Calu3 (cell line): ENCODE results near the gene GPR153. TPM values are rescaled to one million over a fixed set of nuclear protein-coding genes. Genes with fewer than 3 reads are reported as not detected.

ENCODE experiments used
- BruUV-seq: library from RNA; stranded (reverse); fragments of 400-500 nt; replicated peaks from 2 replicates; lab custom pipeline; 2021; lab: Mats Ljungman, UMichigan
- CTCF ChIA-PET: fragments of 300-600 bp; sonication (Branson Sonifier 250); formaldehyde crosslinking; loops from one replicate; lab custom pipeline; 2022; ENCODE audit warnings: antibody characterized with exemption; lab: Charles Lee
- DNase-seq: peaks from one replicate; pipeline ENCODE4 v3.0.0; 2022
- H3K27ac Mint-ChIP-seq: one replicate; pipeline ENCODE4 v1.8.0; 2022; ENCODE audit warnings: mixed read lengths; ENCODE audit not compliant: unreplicated experiment
- H3K27me3 Mint-ChIP-seq: one replicate; pipeline ENCODE4 v1.8.0; 2022; ENCODE audit warnings: mixed read lengths; ENCODE audit not compliant: unreplicated experiment
- H3K36me3 Mint-ChIP-seq: one replicate; pipeline ENCODE4 v1.8.0; 2022; ENCODE audit warnings: mild to moderate bottlenecking, moderate library complexity, mixed read lengths; ENCODE audit not compliant: insufficient read depth, unreplicated experiment
- H3K4me1 Mint-ChIP-seq: one replicate; pipeline ENCODE4 v1.8.0; 2022; ENCODE audit warnings: mild to moderate bottlenecking, low read depth, mixed read lengths; ENCODE audit not compliant: unreplicated experiment
- H3K4me3 Mint-ChIP-seq: one replicate; pipeline ENCODE4 v1.8.0; 2022; ENCODE audit warnings: mild to moderate bottlenecking, low read depth, moderate library complexity, mixed read lengths; ENCODE audit not compliant: unreplicated experiment
- H3K9me3 Mint-ChIP-seq: one replicate; pipeline ENCODE4 v1.8.0; 2022; ENCODE audit warnings: low read depth, mixed read lengths; ENCODE audit not compliant: unreplicated experiment
- intact Hi-C: fragments of 100-400 bp; cut with micrococcal nuclease; formaldehyde crosslinking; loops from one replicate; pipeline ENCODE4 v1.10.0; 2022; ENCODE audit not compliant: unreplicated experiment
- total RNA-seq: library from RNA; stranded (reverse); gene quantifications from 2 replicates; pipeline ENCODE4 v1.2.3, GENCODE V29; 2022
- TF ChIP-seq, protein P1 (sequence below): fragments of 200-600 bp; IDR thresholded peaks from one replicate; pipeline ENCODE4 v1.8.0; 2022; ENCODE audit warnings: antibody characterized with exemption; ENCODE audit not compliant: unreplicated experiment

Gene GPR153
- total RNA-seq, 1 experiment from 2014 or later: 3.7 TPM

DNA sequence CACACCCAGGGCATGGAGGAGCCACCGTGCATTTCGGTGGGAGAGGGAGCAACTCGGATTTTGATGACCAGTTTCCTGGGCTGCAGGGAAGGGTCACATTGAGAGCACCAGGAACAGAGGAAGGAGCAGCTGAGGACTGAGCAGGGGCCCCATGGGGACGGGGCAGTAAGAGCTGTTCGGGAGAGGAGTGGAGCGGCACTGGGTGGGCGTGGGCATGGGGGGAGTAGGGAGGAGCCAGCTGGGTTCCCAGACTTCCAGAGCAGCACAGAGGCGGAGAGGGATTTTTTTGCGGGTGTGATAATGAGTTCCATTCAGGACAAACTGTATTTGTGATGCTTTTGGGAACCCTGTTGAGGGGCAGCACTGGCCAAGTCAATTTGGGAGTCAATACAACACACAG is 17.4 kb upstream of the GPR153 start:
- no peak for DNase-seq
- H3K27me3 Mint-ChIP-seq: no peaks in the 10 kb centered on the region
- CTCF ChIA-PET: no interaction called here
- no TSS peak for BruUV-seq
- intact Hi-C loops: no loop called here
- H3K36me3 Mint-ChIP-seq: no peaks in the 10 kb centered on the region
- TF ChIP-seq, protein P1, sequence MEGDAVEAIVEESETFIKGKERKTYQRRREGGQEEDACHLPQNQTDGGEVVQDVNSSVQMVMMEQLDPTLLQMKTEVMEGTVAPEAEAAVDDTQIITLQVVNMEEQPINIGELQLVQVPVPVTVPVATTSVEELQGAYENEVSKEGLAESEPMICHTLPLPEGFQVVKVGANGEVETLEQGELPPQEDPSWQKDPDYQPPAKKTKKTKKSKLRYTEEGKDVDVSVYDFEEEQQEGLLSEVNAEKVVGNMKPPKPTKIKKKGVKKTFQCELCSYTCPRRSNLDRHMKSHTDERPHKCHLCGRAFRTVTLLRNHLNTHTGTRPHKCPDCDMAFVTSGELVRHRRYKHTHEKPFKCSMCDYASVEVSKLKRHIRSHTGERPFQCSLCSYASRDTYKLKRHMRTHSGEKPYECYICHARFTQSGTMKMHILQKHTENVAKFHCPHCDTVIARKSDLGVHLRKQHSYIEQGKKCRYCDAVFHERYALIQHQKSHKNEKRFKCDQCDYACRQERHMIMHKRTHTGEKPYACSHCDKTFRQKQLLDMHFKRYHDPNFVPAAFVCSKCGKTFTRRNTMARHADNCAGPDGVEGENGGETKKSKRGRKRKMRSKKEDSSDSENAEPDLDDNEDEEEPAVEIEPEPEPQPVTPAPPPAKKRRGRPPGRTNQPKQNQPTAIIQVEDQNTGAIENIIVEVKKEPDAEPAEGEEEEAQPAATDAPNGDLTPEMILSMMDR: no peak
- no peaks in the 10 kb centered on the region for H3K4me1 Mint-ChIP-seq
- no peak overlapping the region for H3K27ac Mint-ChIP-seq
- no peaks in the 10 kb centered on the region for H3K9me3 Mint-ChIP-seq
- H3K4me3 Mint-ChIP-seq: no peak overlapping the region

DNA sequence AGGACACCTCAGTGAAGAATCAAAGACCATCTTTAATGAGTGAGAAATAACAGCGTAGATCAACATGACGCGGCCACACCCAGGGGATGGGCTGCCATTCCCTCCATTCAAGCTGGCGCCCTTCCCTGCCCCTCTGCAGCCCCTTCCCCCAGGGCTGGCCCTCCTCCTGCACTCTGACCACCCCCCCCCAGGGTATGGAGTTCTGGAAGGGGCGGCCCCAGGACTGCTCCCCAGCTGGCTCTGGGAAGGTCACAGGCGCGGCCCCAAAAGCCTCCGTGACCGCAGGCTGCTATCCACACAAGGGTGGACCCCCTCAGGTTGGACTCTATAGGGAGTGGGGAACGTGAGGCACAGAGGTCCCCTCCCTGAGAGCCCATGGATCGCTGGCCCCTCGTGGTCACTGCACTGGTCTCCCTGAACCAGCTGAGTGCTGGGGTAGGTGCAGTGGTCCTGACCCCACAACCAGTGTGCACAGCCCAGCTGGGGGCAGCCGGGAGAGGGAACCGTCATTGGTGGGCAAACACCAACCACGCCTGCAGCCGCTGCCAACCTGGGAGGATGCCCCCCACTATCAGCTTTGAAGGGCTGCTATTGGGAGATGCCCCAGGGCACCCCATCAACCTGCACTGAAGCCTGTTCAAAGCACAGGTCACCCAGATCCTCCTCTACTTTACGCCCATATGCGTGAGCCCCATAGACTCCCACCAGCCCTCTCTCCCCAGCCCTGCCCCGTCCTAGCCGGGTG is 16.1 kb upstream of the GPR153 start:
- Mint-ChIP-seq H3K4me1 (no peaks in the 10 kb centered on the region), H3K27ac (no peak overlapping the region), H3K27me3 (no peaks in the 10 kb centered on the region), H3K4me3 (no peak overlapping the region), H3K9me3 (no peaks in the 10 kb centered on the region), H3K36me3 (no peaks in the 10 kb centered on the region)
- intact Hi-C loops: no loop called here
- TF ChIP-seq, protein P1: no peak
- CTCF ChIA-PET: no interaction called here
- DNase-seq: no peak
- no TSS peak for BruUV-seq

DNA sequence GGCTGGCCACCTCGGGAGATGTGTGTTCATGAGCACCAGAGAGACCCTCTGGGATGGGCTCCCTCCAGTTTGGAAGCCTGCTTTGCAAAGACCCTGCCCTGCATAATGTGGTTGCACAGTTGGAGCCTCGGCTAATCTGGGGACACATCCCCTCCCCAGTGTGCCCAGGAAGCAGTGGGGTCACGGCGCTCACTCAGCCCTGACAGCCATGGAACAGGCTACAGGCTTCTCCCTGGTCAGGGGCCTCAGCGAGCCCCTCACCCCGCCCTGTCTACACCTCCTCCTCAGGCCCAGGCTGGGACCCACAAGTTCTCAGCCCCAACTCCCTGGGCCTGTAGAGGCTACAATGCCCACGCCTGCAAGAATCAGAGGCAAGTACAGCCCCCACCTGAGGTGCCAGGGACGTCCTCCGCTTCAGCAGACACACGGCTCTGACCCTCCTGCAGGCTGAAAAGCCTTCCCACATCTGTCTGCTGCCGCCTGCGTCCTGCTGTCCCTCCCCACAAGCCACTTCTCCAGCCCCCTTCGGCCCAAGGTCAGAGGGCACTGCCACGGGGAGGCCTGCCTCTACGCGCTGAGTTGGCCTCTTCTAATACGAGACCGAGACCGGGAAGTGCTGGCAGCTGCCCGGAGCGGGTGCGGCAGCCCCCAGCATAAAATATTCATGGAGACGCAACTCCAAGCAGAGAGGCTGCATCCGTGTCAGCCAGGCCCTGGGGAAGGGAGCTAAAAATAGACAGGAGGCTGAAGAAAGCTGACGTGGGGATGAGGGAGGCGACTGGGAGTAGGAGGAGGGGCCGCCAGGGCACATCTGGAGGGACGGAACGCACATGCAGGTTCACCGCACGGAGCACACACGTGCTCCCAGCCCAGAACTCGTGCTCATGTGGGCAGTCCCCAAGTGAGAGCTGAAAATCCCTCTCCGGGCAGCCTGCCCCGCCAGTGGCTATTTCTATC is 15.2 kb upstream of the GPR153 start:
- no peaks in the 10 kb centered on the region for H3K4me1 Mint-ChIP-seq
- intact Hi-C loops: no loop called here
- no peaks in the 10 kb centered on the region for H3K27me3 Mint-ChIP-seq
- TF ChIP-seq, protein P1: no peak
- no peaks in the 10 kb centered on the region for H3K9me3 Mint-ChIP-seq
- BruUV-seq: no TSS peak
- CTCF ChIA-PET: interaction anchor here (0.7 kb wide), 1 partner anchor 327 kb away, joined by 3 read pairs; no protein-coding TSS in a partner anchor
- DNase-seq: no peak
- H3K4me3 Mint-ChIP-seq: no peak overlapping the region
- H3K36me3 Mint-ChIP-seq: no peaks in the 10 kb centered on the region
- H3K27ac Mint-ChIP-seq: no peak overlapping the region

DNA sequence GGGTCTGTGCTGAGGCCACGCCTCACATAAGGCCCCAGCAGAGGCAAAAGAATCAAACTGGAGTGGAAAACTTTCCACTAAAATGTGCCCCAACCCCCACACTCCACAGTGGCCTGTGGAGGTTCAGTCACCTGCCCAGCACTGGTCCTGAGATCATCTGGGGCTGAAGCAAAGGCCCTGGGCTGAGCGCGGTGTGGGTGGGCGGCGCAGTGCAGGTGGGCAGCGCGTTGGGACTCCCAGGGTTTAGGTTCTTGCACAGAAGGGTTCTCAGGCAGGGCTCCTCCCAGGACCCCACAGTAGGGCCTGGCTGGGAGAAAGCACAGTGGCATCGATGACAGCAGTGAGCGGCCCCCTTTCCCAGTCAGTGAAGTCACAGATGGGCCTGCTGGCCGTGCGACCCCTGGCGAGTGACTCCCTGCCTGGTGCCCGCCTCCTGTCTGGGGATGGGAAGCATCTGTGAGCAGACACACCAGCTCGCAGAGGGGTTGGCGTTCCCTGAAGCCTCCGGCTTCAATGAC is 13.8 kb upstream of the GPR153 start:
- Mint-ChIP-seq H3K9me3 (no peaks in the 10 kb centered on the region), H3K27ac (no peak overlapping the region), H3K27me3 (no peaks in the 10 kb centered on the region), H3K36me3 (no peaks in the 10 kb centered on the region), H3K4me1 (no peaks in the 10 kb centered on the region), H3K4me3 (no peak overlapping the region)
- no peak for DNase-seq
- TF ChIP-seq, protein P1: no peak
- no TSS peak for BruUV-seq
- intact Hi-C loops: no loop called here
- CTCF ChIA-PET: interaction anchor here (0.7 kb wide), 1 partner anchor 329 kb away, joined by 3 read pairs; no protein-coding TSS in a partner anchor
